Uterus (tissue), 4 donors: ENCODE results near the gene RALGAPB. TPM values are rescaled to one million over a fixed set of nuclear protein-coding genes. Genes with fewer than 3 reads are reported as not detected.
"Not testable (repeated sequence)": the region's sequence is repeated elsewhere in the genome, so short reads cannot be mapped to it uniquely, and the experiment has no call there.

Experiments used
- DNase-seq, 2 donors: peaks; one replicate each; pipeline ENCODE4 v3.0.0-alpha.2; 2019 to 2020
- H3K27ac ChIP-seq, 2 donors: fragments of 200-600 bp; sonication (generic); 1 replicate in 1 of 2; 2 replicates in 1 of 2; pipeline ENCODE4 v1.5.1; 2016 to 2018
- H3K27me3 ChIP-seq, 2 donors: fragments of 200-600 bp; sonication (generic); one replicate each; pipeline ENCODE4 v1.5.1; 2018 to 2019; ENCODE audit warnings: control low read depth in 1 of 2
- H3K36me3 ChIP-seq, 2 donors: fragments of 200-600 bp; sonication (generic); one replicate each; pipeline ENCODE4 v1.5.1; 2019; ENCODE audit warnings: control low read depth in 1 of 2
- H3K4me1 ChIP-seq, 2 donors: fragments of 200-600 bp; sonication (generic); one replicate each; pipeline ENCODE4 v1.5.1; 2018 to 2019; ENCODE audit warnings: control low read depth in 1 of 2
- H3K4me3 ChIP-seq, 2 donors: fragments of 200-600 bp; sonication (generic); 1 replicate in 1 of 2; 2 replicates in 1 of 2; pipeline ENCODE4 v1.5.1; 2018 to 2019; ENCODE audit warnings: mild to moderate bottlenecking in 1 of 2
- H3K9me3 ChIP-seq, 2 donors: fragments of 200-600 bp; sonication (generic); one replicate each; pipeline ENCODE4 v1.5.1; 2019; ENCODE audit warnings: control low read depth in 1 of 2
- CTCF ChIP-seq, 4 experiments: fragments of 200-600 bp in 2 of 4; fragments of 450-650 bp in 2 of 4; sonication (generic) in 2 of 4; IDR thresholded peaks; one replicate each; pipeline ENCODE4 v1.5.1; 2016 to 2019; ENCODE audit warnings: antibody characterized with exemption in 4 of 4, mild to moderate bottlenecking in 2 of 4, moderate library complexity in 1 of 4
- POLR2A ChIP-seq, 2 donors: fragments of 450-650 bp; IDR thresholded peaks; one replicate each; pipeline ENCODE4 v1.6.1; 2016; ENCODE audit warnings: antibody characterized with exemption in 2 of 2, mild to moderate bottlenecking in 1 of 2, moderate library complexity in 1 of 2
- intact Hi-C: fragments of 100-400 bp; cut with DNase I; formaldehyde crosslinking; loops from one replicate; pipeline ENCODE4 v1.15.1; 2023; ENCODE audit warnings: low total_unique reads
- total RNA-seq, 4 donors: library from RNA; depleted of rRNA in 3 of 4; stranded (reverse); fragments of >200 nt in 3 of 4; gene quantifications; one replicate each; pipeline versions ENCODE4 v1.1.0 to v1.2.4, GENCODE V29; 2014 to 2023
- donor health status: DM: yes; HTN: yes; CAD: no.

Gene RALGAPB
- total RNA-seq, 4 donors from 2014 or later: 27.4 to 57.0 (median 39.9) TPM

GRCh38 chr20:38498909-38499308 is 26.3 kb downstream of the RALGAPB start:
- H3K4me1 ChIP-seq: no peaks in the 10 kb centered on the region
- H3K36me3 ChIP-seq: no peaks in the 10 kb centered on the region
- TF ChIP-seq CTCF (IDR thresholded peaks at IDR 0.05) (no peak), POLR2A (IDR thresholded peaks at IDR 0.05) (no peak)
- H3K27me3 ChIP-seq: no peaks in the 10 kb centered on the region
- no peak overlapping the region for H3K4me3 ChIP-seq
- intact Hi-C loops: no loop called here
- H3K27ac ChIP-seq: no peak overlapping the region
- DNase-seq: no peak
- H3K9me3 ChIP-seq: no peaks in the 10 kb centered on the region

GRCh38 chr20:38499366-38499765 is 26.7 kb downstream of the RALGAPB start:
- no peaks in the 10 kb centered on the region for H3K36me3 ChIP-seq
- H3K4me3 ChIP-seq: no peak overlapping the region
- no peaks in the 10 kb centered on the region for H3K27me3 ChIP-seq
- no peak for DNase-seq
- no peak overlapping the region for H3K27ac ChIP-seq
- H3K9me3 ChIP-seq: no peaks in the 10 kb centered on the region
- intact Hi-C loops: no loop called here
- TF ChIP-seq CTCF (IDR thresholded peaks at IDR 0.05) (no peak), POLR2A (IDR thresholded peaks at IDR 0.05) (no peak)
- H3K4me1 ChIP-seq: no peaks in the 10 kb centered on the region

DNA sequence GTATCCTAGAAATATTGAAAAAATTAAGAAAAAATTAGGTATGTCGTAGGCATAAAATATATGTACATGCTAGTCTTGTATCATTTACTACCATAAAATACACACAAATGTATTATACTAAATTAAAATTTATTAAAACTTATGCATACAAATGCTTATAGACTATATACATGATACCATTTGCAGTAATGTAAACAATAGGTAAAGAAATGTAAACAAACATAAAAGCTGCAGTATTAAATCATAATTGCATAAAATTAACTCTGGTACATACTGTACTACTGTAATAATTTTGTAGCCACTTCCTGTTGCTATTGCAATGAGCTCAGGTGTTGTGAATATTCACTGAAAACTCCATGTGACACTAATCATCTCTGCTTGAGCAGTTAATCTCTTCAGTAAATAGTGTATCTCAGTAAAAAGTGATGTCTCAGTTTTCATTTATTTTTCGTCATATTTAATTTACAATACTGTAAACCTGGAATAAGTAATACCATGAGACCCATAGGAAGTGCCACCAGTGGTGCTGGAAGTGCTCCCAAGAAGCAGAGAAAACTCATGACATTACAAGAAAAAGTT is 29.3 kb downstream of the RALGAPB start:
- Histone ChIP-seq H3K36me3 (no peaks in the 10 kb centered on the region), H3K4me1 (no peaks in the 10 kb centered on the region), H3K9me3 (no peaks in the 10 kb centered on the region), H3K27ac (no peak overlapping the region), H3K4me3 (no peak overlapping the region), H3K27me3 (no peaks in the 10 kb centered on the region)
- intact Hi-C loops: no loop called here
- DNase-seq: no peak
- TF ChIP-seq CTCF (IDR thresholded peaks at IDR 0.05) (no peak), POLR2A (IDR thresholded peaks at IDR 0.05) (no peak)

DNA sequence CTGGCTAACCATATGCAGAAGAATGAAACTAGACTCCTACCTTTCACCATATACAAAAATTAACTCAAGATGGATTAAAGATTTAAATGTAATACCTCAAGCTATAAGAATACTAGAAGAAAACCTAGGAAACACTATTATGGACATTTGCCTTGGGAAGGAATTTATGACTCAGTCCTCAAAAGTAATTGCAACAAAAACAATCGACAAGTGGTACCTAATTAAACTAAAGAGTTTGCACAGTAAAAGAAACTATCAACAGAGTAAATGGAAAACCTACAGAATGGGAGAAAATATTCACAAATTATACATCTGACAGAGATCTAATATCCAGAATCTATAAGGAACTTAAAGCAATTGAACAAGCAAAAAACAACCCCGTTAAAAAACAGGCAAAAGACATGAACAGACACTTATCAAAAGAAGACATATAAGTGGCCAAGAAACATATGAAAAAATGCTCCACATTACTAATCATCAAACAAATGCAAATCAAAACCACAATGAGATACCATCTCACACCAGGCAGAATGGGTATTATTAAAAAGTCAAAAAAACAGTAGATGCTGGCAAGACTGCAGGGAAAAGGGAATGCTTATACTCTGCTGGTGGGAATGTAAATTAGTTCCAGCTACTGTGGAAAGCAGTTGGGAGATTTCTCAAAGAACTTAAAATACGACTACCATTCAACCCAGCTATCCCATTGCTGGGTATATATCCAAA is 31.9 kb downstream of the RALGAPB start:
- no peaks in the 10 kb centered on the region for H3K36me3 ChIP-seq
- DNase-seq: no peak
- TF ChIP-seq POLR2A (IDR thresholded peaks at IDR 0.05): no peak
- no peak for TF ChIP-seq CTCF (IDR thresholded peaks at IDR 0.05)
- no peaks in the 10 kb centered on the region for H3K27me3 ChIP-seq
- no peaks in the 10 kb centered on the region for H3K9me3 ChIP-seq
- H3K4me3 ChIP-seq: no peak overlapping the region
- intact Hi-C loops: no loop called here
- H3K4me1 ChIP-seq: no peaks in the 10 kb centered on the region
- no peak overlapping the region for H3K27ac ChIP-seq

DNA sequence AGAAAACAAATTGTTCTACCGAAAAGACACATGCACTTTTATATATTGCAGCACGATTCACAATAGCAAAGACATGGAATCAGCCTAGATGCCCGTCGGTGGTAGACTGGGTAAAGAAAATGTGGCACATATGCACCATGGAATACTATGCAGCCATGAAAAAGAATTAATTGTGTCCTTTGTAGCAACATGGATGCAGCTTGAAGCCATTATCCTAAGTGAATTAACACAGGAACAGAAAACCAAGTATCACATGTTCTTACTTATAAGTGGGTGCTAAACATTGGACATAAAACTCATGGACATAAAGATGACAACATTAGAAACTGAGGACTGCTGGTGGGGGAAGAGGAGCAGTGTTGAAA is 32.4 kb downstream of the RALGAPB start:
- H3K27me3 ChIP-seq: no peaks in the 10 kb centered on the region
- no peaks in the 10 kb centered on the region for H3K9me3 ChIP-seq
- H3K4me1 ChIP-seq: no peaks in the 10 kb centered on the region
- no peaks in the 10 kb centered on the region for H3K36me3 ChIP-seq
- TF ChIP-seq CTCF (IDR thresholded peaks at IDR 0.05) (no peak), POLR2A (IDR thresholded peaks at IDR 0.05) (no peak)
- no peak for DNase-seq
- intact Hi-C loops: no loop called here
- no peak overlapping the region for H3K27ac ChIP-seq
- H3K4me3 ChIP-seq: no peak overlapping the region

DNA sequence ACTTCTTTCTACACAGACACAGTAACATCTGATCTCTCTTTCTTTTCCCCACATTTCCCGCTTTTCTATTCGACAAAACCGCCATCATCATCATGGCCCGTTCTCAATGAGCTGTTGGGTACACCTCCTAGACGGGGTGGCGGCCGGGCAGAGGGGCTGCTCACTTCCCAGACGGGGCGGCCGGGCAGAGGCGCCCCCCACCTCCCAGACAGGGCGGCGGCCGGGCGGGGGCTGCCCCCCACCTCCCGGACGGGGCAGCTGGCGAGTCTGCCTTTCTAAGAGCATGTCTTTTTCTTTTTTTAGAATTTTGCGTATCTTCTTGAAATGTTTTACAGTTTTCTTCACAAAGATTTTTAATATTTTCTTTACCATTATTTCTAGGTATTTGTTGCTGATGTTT is 39.1 kb downstream of the RALGAPB start:
- H3K4me3 ChIP-seq, H3K4me1 ChIP-seq, DNase-seq, H3K9me3 ChIP-seq, H3K36me3 ChIP-seq, H3K27me3 ChIP-seq, intact Hi-C loops, H3K27ac ChIP-seq: not testable (repeated sequence)
